Sciatic nerve (tissue), 2 donors: ENCODE measurements around the gene AHCTF1. TPM values are rescaled to one million over a fixed set of nuclear protein-coding genes. Genes with fewer than 3 reads are reported as not detected.

Experiments used
- ATAC-seq: fragments of 200-7000 bp; cut with Tn5 transposase; one replicate; pipeline ENCODE4 v1.9.1; 2020; ENCODE audit warnings: mild to moderate bottlenecking, moderate library complexity
- DNase-seq: peaks from one replicate; pipeline ENCODE4 v3.0.0-alpha.2; 2020; ENCODE audit warnings: low spot score
- intact Hi-C: fragments of 100-400 bp; cut with DNase I; formaldehyde crosslinking; loops from one replicate; pipeline ENCODE4 v1.14.2; 2022
- total RNA-seq: library from RNA; stranded (reverse); fragmentation: NEBNext Ultra II Directional; extraction: Animal tissue kit (Norgen Biotek cat#: 25700); gene quantifications from one replicate; pipeline ENCODE4 v1.2.1, GENCODE V29; 2021
- donor health status: DM: no; HTN: no; CAD: no.
- donor health status: DM: no; HTN: no; CAD: no.

Gene AHCTF1
- total RNA-seq, 1 donor from 2014 or later = 46.4 TPM

- intact Hi-C loops = no loop called here
- ATAC-seq (no peak), DNase-seq (no peak)
Observed at GRCh38 chr1:246790364-246790763, 141.4 kb downstream of the AHCTF1 start.

- DNase-seq (no peak), ATAC-seq (no peak)
- intact Hi-C loops = no loop called here
Observed at GRCh38 chr1:246789454-246790339, 142.1 kb downstream of the AHCTF1 start.

Other genes with a start within 250 kb of the AHCTF1 start
- gene SCCPDH, start 207.5 kb downstream of the AHCTF1 start, total RNA-seq = 79.0 TPM
- 0.18 TPM for gene ZNF695, start 76.1 kb upstream of the AHCTF1 start, total RNA-seq
- gene ZNF670, start 146.9 kb upstream of the AHCTF1 start, total RNA-seq = 3.2 TPM
- gene ZNF669, start 172.4 kb upstream of the AHCTF1 start, total RNA-seq = 6.7 TPM
- gene ZNF124, start 240.1 kb upstream of the AHCTF1 start, total RNA-seq = 29.6 TPM